BLaER1 (cell line): ENCODE data around the gene TYW1B.
"Not testable (repeated sequence)": the region's sequence is repeated elsewhere in the genome, so short reads cannot be mapped to it uniquely, and the experiment has no call there.

Source experiments
- H3K27ac ChIP-seq: shearing (Covaris generic); formaldehyde crosslinking; 2 replicates; pipeline ENCODE4 v1.8.1; 2022
- H3K27me3 ChIP-seq: shearing (Covaris generic); formaldehyde crosslinking; 2 replicates; pipeline ENCODE4 v1.8.1; 2022
- H3K36me3 ChIP-seq: shearing (Covaris generic); formaldehyde crosslinking; 2 replicates; pipeline ENCODE4 v1.8.1; 2022
- H3K4me1 ChIP-seq: shearing (Covaris generic); formaldehyde crosslinking; 2 replicates; pipeline ENCODE4 v1.8.1; 2022
- H3K4me2 ChIP-seq: shearing (Covaris generic); formaldehyde crosslinking; 2 replicates; pipeline ENCODE4 v1.8.1; 2022
- H3K4me3 ChIP-seq: shearing (Covaris generic); formaldehyde crosslinking; 2 replicates; pipeline ENCODE4 v1.8.1; 2022
- H3K9ac ChIP-seq: shearing (Covaris generic); formaldehyde crosslinking; 2 replicates; pipeline ENCODE4 v1.8.1; 2022
- H3K9me3 ChIP-seq: shearing (Covaris generic); formaldehyde crosslinking; 2 replicates; pipeline ENCODE4 v1.8.1; 2022
- H4K20me1 ChIP-seq: shearing (Covaris generic); formaldehyde crosslinking; 2 replicates; pipeline ENCODE4 v1.8.1; 2022

The TYW1B gene

DNA sequence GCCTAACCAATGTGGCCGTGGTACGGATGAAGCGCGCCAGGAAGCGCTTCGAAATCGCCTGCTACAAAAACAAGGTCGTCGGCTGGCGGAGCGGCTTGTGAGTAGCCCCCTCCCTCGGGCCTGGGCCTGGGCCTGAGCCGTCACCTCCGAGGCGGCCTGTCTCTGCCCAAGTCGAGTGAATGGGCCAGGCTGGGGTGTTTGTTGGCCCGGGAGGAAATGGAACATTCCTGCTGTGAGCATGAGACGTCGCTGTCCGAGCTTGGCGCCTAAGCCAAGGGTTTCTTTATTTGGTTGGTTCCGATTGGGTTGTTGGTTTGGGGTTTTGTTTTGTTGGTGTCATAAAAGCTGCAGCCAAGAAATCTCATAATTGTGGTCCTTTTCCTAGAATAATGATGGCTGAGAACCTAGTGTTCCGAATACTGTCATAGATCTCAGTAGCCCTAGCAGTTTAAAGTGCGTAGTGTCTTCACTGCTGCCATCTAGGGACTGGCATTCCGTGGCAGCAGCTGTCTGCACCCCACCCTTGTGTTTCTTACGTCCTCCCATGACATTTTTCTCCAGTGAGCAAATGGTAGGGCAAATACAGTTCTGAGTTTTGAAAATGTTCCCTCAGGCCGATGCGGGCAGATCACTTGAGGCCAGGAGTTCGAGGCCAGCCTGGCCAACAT lies 1.8 kb upstream of the TYW1B start:
- Histone ChIP-seq H4K20me1 (peaks cover 36% of the 10 kb centered on the region), H3K27ac (peak overlapping the region; percentile 70), H3K4me1 (peaks cover 24% of the 10 kb centered on the region), H3K4me3 (peak overlapping the region; percentile 81), H3K4me2 (peak overlapping the region; percentile 84), H3K36me3 (peaks cover 35% of the 10 kb centered on the region), H3K9ac (peak overlapping the region; percentile 80)
- H3K27me3 ChIP-seq, H3K9me3 ChIP-seq: not testable (repeated sequence)

DNA sequence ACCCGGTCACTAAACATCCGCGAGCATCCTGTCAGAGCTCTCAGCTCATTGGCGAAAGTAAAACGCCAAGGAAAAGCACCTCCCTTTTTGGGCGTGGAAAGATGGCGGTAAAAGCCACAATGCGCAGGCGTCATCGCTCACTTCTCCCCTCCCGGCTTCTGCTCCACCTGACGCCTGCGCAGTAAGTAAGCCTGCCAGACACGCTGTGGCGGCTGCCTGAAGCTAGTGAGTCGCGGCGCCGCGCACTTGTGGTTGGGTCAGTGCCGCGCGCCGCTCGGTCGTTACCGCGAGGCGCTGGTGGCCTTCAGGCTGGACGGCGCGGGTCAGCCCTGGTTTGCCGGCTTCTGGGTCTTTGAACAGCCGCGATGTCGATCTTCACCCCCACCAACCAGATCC lies 1.3 kb upstream of the TYW1B start:
- Histone ChIP-seq H3K4me2 (peak overlapping the region; percentile 84), H3K4me1 (peaks cover 24% of the 10 kb centered on the region), H3K4me3 (peak overlapping the region; percentile 81), H3K27ac (peak overlapping the region; percentile 70), H3K36me3 (peaks cover 30% of the 10 kb centered on the region), H3K9ac (peak overlapping the region; percentile 81), H4K20me1 (peaks cover 36% of the 10 kb centered on the region)
- not testable (repeated sequence) for H3K9me3 ChIP-seq, H3K27me3 ChIP-seq

DNA sequence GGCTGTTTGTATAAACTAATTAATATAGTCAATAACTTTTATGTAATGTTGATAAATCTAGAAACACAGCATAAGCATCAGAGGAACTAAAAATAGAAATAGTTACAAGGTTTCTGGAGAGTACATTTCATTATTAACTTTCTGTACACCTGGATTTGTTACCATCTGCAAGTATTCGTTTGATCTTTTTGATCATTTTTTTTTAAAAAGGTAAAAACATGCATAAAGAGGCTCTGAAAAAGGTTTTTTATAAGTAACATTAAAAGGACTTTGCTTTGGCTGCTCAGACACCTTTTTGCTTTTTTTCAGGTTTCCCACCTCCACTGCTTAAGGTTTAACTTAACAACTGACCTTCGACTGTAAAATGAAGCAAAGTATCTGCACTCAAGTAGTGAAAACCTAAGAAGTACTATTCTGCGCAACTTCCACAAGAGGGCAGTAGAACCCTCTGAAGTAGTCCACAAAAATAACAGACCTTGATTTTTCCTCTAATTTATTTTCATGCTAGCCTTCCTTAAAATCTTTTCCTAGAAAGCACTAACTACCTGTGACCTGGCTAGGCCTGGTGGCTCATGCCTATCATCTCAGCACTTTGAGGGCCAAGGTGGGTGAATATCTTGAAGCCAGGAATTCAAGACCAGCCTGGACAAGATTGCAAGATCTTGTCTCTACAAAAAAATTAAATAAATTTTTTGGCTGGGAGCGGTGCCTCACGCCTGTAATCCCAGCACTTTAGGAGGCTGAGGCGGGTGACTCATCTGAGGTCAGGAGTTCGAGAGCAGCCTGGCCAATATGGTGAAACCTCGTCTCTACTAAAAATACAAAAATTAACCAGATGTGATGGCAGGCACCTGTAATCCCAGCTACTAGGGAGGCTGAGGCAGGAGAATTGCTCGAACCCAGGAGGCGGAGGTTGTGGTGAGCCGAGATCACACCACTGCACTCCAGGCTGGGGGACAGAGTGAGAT lies 4.0 kb downstream of the TYW1B start:
- not testable (repeated sequence) for H3K4me1 ChIP-seq, H3K27me3 ChIP-seq, H3K4me2 ChIP-seq, H3K9ac ChIP-seq, H4K20me1 ChIP-seq, H3K36me3 ChIP-seq, H3K27ac ChIP-seq, H3K9me3 ChIP-seq, H3K4me3 ChIP-seq

DNA sequence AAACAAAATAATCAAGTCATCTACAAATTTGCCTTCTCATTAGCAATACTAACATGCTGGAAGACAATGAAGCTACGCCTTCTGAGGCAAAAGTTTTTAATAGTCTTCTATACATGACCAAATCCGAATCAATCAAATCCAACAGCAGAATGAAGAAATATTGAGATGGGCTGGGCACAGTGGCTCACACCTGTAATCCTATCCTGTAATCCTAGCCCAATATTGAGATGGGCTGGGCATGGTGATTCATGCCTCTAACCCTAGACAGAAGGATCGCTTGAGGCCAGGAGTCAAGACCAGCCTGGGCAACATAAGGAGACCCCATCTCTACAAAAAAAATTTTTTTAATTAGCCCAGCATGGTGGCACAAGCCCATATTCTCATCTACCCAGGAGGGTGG lies 5.5 kb downstream of the TYW1B start:
- not testable (repeated sequence) for H3K4me2 ChIP-seq, H3K4me1 ChIP-seq
- peaks cover 21% of the 10 kb centered on the region for H3K9me3 ChIP-seq

DNA sequence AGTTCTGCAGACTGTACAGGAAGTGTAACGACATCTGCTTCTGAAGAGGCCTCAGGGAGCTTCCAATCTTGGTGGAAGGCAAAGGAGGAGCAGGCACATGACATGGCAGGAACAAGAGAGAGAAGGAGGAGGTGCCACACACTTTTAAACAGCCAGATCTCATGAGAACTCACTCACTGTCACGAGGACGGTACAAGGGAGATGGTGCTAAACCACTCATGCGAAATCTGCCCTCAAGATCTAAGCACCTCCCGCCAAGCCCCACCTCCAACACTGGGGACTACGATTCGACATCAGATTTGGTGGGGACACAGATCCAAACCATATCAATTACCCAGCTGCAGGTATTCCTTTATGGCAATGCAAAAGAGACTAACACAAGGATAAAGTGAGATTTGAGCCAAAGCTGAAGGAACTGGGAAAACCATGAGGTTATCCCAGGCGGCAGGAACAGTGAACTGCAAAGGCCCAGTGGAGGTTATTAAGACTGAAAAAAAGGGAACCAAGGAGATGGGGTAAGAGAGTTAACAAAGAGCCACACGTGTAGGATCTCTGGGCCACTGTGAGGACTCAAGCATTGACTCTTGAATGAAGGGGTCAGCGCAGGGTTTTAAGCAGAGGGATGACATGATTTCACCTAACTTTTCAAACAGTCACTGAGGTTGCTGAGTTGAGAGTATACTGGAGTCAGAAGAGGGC lies 9.2 kb downstream of the TYW1B start:
- not testable (repeated sequence) for H4K20me1 ChIP-seq, H3K27me3 ChIP-seq, H3K4me1 ChIP-seq, H3K27ac ChIP-seq, H3K4me2 ChIP-seq, H3K4me3 ChIP-seq, H3K9ac ChIP-seq
- Histone ChIP-seq H3K36me3 (peaks cover 46% of the 10 kb centered on the region), H3K9me3 (peaks cover 25% of the 10 kb centered on the region)

More for the DNA sequence above, 5.5 kb downstream of the TYW1B start:
- H3K36me3 ChIP-seq: peaks cover 21% of the 10 kb centered on the region
- not testable (repeated sequence) for H4K20me1 ChIP-seq, H3K27ac ChIP-seq, H3K9ac ChIP-seq, H3K27me3 ChIP-seq, H3K4me3 ChIP-seq

DNA sequence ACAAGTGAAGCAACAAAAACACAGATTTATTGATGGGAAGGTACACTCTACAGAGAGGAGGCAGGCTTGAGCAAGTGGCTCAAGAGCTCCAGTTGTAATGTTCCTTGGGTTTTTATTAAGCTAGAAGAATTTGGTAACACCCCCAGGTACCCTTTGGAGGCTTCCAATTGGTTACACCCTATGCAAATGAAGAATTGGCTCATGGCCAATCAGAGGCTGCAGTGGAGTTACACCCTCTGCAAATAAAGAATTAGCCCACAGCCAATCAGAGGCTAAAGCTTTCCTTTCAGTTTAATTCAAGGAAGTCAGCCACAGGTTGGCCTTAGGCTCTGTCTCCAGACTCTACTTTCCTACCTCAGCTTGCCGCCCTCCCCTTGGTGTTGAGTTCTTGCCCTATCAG lies 10.3 kb downstream of the TYW1B start:
- H3K27ac ChIP-seq, H3K9ac ChIP-seq, H3K4me3 ChIP-seq, H3K27me3 ChIP-seq, H3K4me1 ChIP-seq, H3K4me2 ChIP-seq, H4K20me1 ChIP-seq: not testable (repeated sequence)
- Histone ChIP-seq H3K36me3 (peaks cover 55% of the 10 kb centered on the region), H3K9me3 (peaks cover 25% of the 10 kb centered on the region)

DNA sequence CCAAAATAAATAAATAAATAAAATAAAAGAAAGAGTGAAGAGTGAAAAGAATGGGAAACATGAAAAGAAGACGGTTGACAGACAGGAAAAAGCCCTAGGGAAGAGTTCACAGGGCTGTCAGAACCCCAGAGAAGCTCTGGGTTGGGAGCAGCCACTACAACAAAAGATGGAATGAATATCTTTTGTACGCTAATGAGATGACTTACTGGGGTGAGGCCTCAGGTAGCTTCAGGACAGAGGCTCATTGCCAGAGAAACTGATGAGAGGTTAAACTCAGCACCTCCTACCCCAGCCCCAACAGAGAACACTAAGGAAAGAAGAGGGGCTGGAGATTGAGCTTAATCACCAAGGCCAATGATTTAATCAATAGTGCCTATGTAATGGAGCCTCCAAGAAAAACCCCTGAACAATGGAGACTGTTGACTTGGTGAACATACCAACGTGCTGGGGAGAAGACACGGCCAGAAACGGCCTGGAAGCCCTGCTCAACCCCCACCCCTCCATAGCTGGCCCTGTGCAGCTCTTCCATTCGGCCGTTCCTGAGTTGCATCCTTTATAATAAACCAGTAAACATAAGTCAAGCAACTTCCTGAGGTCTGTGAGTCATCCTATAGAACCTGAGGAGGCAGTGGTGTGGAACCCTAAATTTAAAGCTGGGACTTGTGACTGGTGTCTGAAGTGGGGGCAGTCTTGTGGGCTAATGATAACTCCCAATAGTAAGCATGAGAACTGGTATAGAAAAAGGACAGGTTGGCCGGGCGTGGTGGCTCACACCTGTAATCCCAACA lies 11.4 kb downstream of the TYW1B start:
- not testable (repeated sequence) for H3K27ac ChIP-seq, H3K4me2 ChIP-seq, H3K4me1 ChIP-seq, H4K20me1 ChIP-seq, H3K27me3 ChIP-seq, H3K4me3 ChIP-seq, H3K9ac ChIP-seq
- peaks cover 58% of the 10 kb centered on the region for H3K36me3 ChIP-seq
- H3K9me3 ChIP-seq: peaks cover 25% of the 10 kb centered on the region

DNA sequence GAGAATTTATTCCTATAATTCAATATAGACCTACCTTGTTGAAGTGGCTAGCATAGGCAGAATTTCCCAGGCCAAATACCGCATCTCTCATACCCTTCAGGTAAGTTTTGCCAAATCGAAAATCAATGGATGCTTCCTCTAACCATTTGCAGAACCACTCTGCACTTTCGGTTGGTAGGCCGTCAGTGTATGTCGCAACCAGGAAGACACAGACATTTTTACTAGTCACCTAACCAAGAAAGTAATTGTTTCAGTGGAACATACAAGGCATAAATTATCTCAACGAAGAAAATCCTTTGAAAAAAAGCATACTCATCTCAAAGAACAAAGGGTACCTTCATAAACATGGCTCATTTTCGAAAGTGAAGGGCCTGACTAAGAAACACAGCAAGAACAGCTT lies 17.6 kb downstream of the TYW1B start:
- not testable (repeated sequence) for H3K4me2 ChIP-seq

DNA sequence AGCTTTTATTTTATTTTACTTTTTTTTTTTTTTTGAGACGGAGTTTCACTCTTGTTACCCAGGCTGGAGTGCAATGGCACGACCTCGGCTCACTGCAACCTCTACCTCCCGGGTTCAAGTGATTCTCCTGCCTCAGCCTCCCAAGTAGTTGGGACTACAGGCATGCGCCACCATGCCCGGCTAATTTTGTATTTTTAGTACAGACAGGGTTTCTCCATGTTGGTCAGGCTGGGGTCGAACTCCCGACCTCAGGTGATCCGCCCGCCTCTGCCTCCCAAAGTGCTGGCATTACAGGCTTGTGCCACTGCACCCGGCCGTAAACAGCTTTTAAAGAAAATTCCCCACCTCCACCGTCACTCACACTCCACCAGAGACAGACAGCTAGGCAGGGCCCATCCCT lies 19.5 kb downstream of the TYW1B start:
- H3K36me3 ChIP-seq: peaks cover 60% of the 10 kb centered on the region
- not testable (repeated sequence) for H4K20me1 ChIP-seq

More for the DNA sequence above, 17.6 kb downstream of the TYW1B start:
- H3K9me3 ChIP-seq, H3K4me1 ChIP-seq, H4K20me1 ChIP-seq, H3K27me3 ChIP-seq, H3K4me3 ChIP-seq, H3K27ac ChIP-seq, H3K9ac ChIP-seq: not testable (repeated sequence)
- H3K36me3 ChIP-seq: peaks cover 60% of the 10 kb centered on the region

DNA sequence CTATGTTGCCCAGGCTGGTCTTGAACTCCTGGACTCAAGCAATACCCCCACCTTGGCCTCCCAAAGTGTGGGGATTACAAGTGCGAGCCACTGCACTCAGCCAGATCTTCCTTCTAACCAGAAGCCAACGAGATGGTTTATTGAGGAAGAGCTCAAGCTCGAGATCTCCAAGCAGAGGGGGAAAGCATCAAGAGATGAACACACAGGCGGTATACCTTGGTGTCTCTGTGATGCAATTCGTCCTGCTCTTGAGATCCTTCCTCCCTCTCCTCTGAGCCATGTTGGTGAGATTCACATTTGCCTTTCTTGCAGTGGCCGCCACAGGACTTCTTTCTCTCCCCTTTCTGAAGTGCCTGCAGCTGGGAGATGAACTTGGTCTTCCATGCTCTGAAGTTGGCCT lies 21.1 kb downstream of the TYW1B start:
- not testable (repeated sequence) for H3K9ac ChIP-seq, H3K27ac ChIP-seq, H3K4me1 ChIP-seq, H4K20me1 ChIP-seq, H3K4me3 ChIP-seq, H3K4me2 ChIP-seq, H3K27me3 ChIP-seq, H3K9me3 ChIP-seq
- peaks cover 55% of the 10 kb centered on the region for H3K36me3 ChIP-seq

More for the DNA sequence above, 19.5 kb downstream of the TYW1B start:
- H3K4me3 ChIP-seq, H3K4me2 ChIP-seq, H3K4me1 ChIP-seq, H3K9ac ChIP-seq, H3K27me3 ChIP-seq, H3K9me3 ChIP-seq, H3K27ac ChIP-seq: not testable (repeated sequence)
